Vagina (tissue), 2 donors: Measurements from ENCODE around the gene PITX2.

Experiments used
- CTCF ChIP-seq, 3 experiments: fragments of 450-650 bp in 2 of 3; fragments of 200-600 bp in 1 of 3; sonication (generic) in 1 of 3; IDR thresholded peaks; one replicate each; pipeline ENCODE4 v1.5.1; 2017 to 2019; ENCODE audit warnings: antibody characterized with exemption in 3 of 3, mild to moderate bottlenecking in 2 of 3, moderate library complexity in 2 of 3
- POLR2A ChIP-seq, 2 donors: fragments of 450-650 bp; IDR thresholded peaks; one replicate each; pipeline ENCODE4 v1.6.1; 2017; ENCODE audit warnings: antibody characterized with exemption in 2 of 2, mild to moderate bottlenecking in 2 of 2, moderate library complexity in 2 of 2
- POLR2AphosphoS5 ChIP-seq, 2 donors: sonication (generic); formaldehyde crosslinking; IDR thresholded peaks; one replicate each; pipeline ENCODE4 v1.9.0; 2017; ENCODE audit warnings: antibody characterized with exemption in 2 of 2, mild to moderate bottlenecking in 2 of 2, low read depth in 1 of 2; ENCODE audit not compliant: insufficient read depth in 1 of 2

GRCh38 chr4:110610620-110610939, 12.3 kb downstream of the PITX2 start:
- TF ChIP-seq CTCF (IDR thresholded peaks at IDR 0.05) (no peak), POLR2A (IDR thresholded peaks at IDR 0.05) (no peak), POLR2AphosphoS5 (IDR thresholded peaks at IDR 0.05; ENCODE audit: insufficient read depth in 1 of 2, low read depth in 1 of 2) (no peak)
